Adrenal gland (tissue), 5 donors: ENCODE data around the gene ZSCAN10.
"Not testable (repeated sequence)": the region's sequence is repeated elsewhere in the genome, so short reads cannot be mapped to it uniquely, and the experiment has no call there.

ENCODE experiments used
- CTCF ChIP-seq, 6 experiments: fragments of 450-650 bp in 4 of 6; fragments of 200-600 bp in 2 of 6; sonication (generic) in 1 of 6; IDR thresholded peaks; 1 replicate in 5 of 6; 2 replicates in 1 of 6; pipeline versions ENCODE4 v1.5.1 to v1.8.0; 2016 to 2021; ENCODE audit warnings: antibody characterized with exemption in 6 of 6, mild to moderate bottlenecking in 2 of 6, moderate library complexity in 1 of 6
- POLR2A ChIP-seq, 2 donors: fragments of 450-650 bp; IDR thresholded peaks; one replicate each; pipeline ENCODE4 v1.6.1; 2017; ENCODE audit warnings: antibody characterized with exemption in 2 of 2, mild to moderate bottlenecking in 2 of 2, moderate library complexity in 1 of 2
- donor health status: DM: no; HTN: no; CAD: no.

DNA sequence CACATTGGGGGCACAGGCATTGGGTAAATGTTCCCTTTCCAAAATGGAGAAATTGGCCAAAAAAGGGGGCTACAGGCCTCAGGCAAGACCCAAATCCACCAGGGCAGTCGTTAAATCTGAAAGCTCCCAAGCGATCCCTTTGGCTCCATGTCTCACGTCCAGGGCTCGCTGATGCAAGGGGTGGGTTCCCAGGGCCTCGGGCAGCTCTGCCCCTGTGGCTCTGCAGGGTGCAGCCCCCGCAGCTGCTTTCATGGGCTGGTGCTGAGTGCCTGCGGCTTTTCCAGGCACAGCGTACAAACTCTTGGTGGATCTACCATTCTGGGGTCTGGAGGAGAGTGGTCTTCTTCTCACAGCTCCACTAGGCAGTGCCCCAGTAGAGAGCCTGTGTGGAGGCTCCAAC, 15.7 kb downstream of the ZSCAN10 start:
- TF ChIP-seq POLR2A, CTCF (IDR thresholded peaks at IDR 0.05): not testable (repeated sequence)
